Stimulated activated naive B cell treated with anti-CD40 and anti-IgM and Interleukin-4, amounts not matched to agents 10 μg/mL and 1 μg/mL and 100 μg/mL, for 72 hours (primary cell): ENCODE data around the gene OPRD1.
"Not testable (repeated sequence)": the region's sequence is repeated elsewhere in the genome, so short reads cannot be mapped to it uniquely, and the experiment has no call there.

Source experiments
- ATAC-seq, 2 donors: fragments of 150-1000 bp; cut with Tn5 transposase; replicated peaks; 2 replicates each; pipeline ENCODE4 v1.10.0; 2021; ENCODE audit warnings: moderate library complexity in 1 of 2
- DNase-seq: peaks from one replicate; pipeline ENCODE4 v3.0.0; 2021
- H3K27ac Mint-ChIP-seq: one replicate; pipeline ENCODE4 v1.8.0; 2022; ENCODE audit warnings: mild to moderate bottlenecking, mixed read lengths
- H3K27me3 Mint-ChIP-seq, 2 donors: one replicate each; pipeline ENCODE4 v1.8.0; 2022; ENCODE audit warnings: mixed read lengths in 2 of 2
- H3K36me3 Mint-ChIP-seq, 2 donors: one replicate each; pipeline ENCODE4 v1.8.0; 2022; ENCODE audit warnings: mixed read lengths in 2 of 2, mild to moderate bottlenecking in 1 of 2
- H3K4me1 Mint-ChIP-seq, 2 donors: one replicate each; pipeline ENCODE4 v1.8.0; 2022; ENCODE audit warnings: mixed read lengths in 2 of 2, mild to moderate bottlenecking in 1 of 2
- H3K4me3 Mint-ChIP-seq, 2 donors: one replicate each; pipeline ENCODE4 v1.8.0; 2022; ENCODE audit warnings: mild to moderate bottlenecking in 2 of 2, mixed read lengths in 2 of 2, moderate library complexity in 1 of 2
- H3K9me3 Mint-ChIP-seq, 2 donors: one replicate each; pipeline ENCODE4 v1.8.0; 2022; ENCODE audit warnings: mixed read lengths in 2 of 2, mild to moderate bottlenecking in 1 of 2

The OPRD1 gene

GRCh38 chr1:28869952-28870351, 58.0 kb downstream of the OPRD1 start:
- Mint-ChIP-seq H3K9me3 (no peaks in the 10 kb centered on the region), H3K27ac (no peak overlapping the region), H3K4me1 (no peaks in the 10 kb centered on the region), H3K4me3 (no peak overlapping the region), H3K27me3 (peaks cover 17 to 18% of the 10 kb centered on the region in 2 donors), H3K36me3 (no peaks in the 10 kb centered on the region)
- no peak for ATAC-seq
- DNase-seq = no peak

- ATAC-seq (no peak), DNase-seq (no peak)
- Mint-ChIP-seq H3K36me3 (no peaks in the 10 kb centered on the region), H3K4me3 (no peak overlapping the region), H3K27me3 (peaks cover 6 to 17% of the 10 kb centered on the region in 2 donors), H3K9me3 (no peaks in the 10 kb centered on the region), H3K4me1 (no peaks in the 10 kb centered on the region), H3K27ac (peak overlapping the region; percentile 15)
Measured at GRCh38 chr1:28871631-28872401, 59.8 kb downstream of the OPRD1 start.

GRCh38 chr1:28875134-28875533, 63.2 kb downstream of the OPRD1 start:
- peak in 1 of 2 donors; percentile 37 for ATAC-seq
- DNase-seq, H3K36me3 Mint-ChIP-seq, H3K9me3 Mint-ChIP-seq, H3K27ac Mint-ChIP-seq, H3K4me1 Mint-ChIP-seq, H3K4me3 Mint-ChIP-seq, H3K27me3 Mint-ChIP-seq: not testable (repeated sequence)

- ATAC-seq = peak; percentile 79 to 82
- no peaks in the 10 kb centered on the region for H3K9me3 Mint-ChIP-seq
- peaks cover 0 to 2% of the 10 kb centered on the region in 2 donors for H3K27me3 Mint-ChIP-seq
- peak; percentile 56 for DNase-seq
- H3K4me1 Mint-ChIP-seq = peaks cover 6% of the 10 kb centered on the region in 2 donors
- H3K36me3 Mint-ChIP-seq = no peaks in the 10 kb centered on the region
- H3K4me3 Mint-ChIP-seq = no peak overlapping the region
- no peak overlapping the region for H3K27ac Mint-ChIP-seq
Measured at GRCh38 chr1:28877132-28877781, 65.3 kb downstream of the OPRD1 start.

- Mint-ChIP-seq H3K4me3 (no peak overlapping the region), H3K36me3 (no peaks in the 10 kb centered on the region), H3K4me1 (peaks cover 13 to 16% of the 10 kb centered on the region in 2 donors), H3K27ac (no peak overlapping the region), H3K27me3 (no peaks in the 10 kb centered on the region), H3K9me3 (no peaks in the 10 kb centered on the region)
- no peak for ATAC-seq
- no peak for DNase-seq
Measured at GRCh38 chr1:28878796-28879195, 66.8 kb downstream of the OPRD1 start.

GRCh38 chr1:28882009-28882628, 70.1 kb downstream of the OPRD1 start:
- DNase-seq = peak; percentile 63
- Mint-ChIP-seq H3K36me3 (peaks cover 0 to 2% of the 10 kb centered on the region in 2 donors), H3K4me3 (no peak overlapping the region), H3K27me3 (no peaks in the 10 kb centered on the region), H3K4me1 (peaks cover 38 to 47% of the 10 kb centered on the region in 2 donors), H3K9me3 (no peaks in the 10 kb centered on the region), H3K27ac (no peak overlapping the region)
- ATAC-seq = peak; percentile 22

GRCh38 chr1:28883242-28883616, 71.3 kb downstream of the OPRD1 start:
- peak overlapping the region; percentile 21 for H3K27ac Mint-ChIP-seq
- H3K4me1 Mint-ChIP-seq = peaks cover 39 to 54% of the 10 kb centered on the region in 2 donors
- ATAC-seq (no peak), DNase-seq (no peak)
- no peak overlapping the region for H3K4me3 Mint-ChIP-seq
- H3K36me3 Mint-ChIP-seq = peaks cover 0 to 4% of the 10 kb centered on the region in 2 donors
- no peaks in the 10 kb centered on the region for H3K27me3 Mint-ChIP-seq
- no peaks in the 10 kb centered on the region for H3K9me3 Mint-ChIP-seq

- no peak overlapping the region for H3K4me3 Mint-ChIP-seq
- peaks cover 3 to 5% of the 10 kb centered on the region in 2 donors for H3K36me3 Mint-ChIP-seq
- H3K4me1 Mint-ChIP-seq = peaks cover 52 to 71% of the 10 kb centered on the region in 2 donors
Measured at GRCh38 chr1:28885472-28885877, 73.5 kb downstream of the OPRD1 start.

GRCh38 chr1:28885977-28886730, 74.2 kb downstream of the OPRD1 start:
- H3K36me3 Mint-ChIP-seq = peaks cover 5 to 6% of the 10 kb centered on the region in 2 donors
- peak overlapping the region; percentile 91 for H3K4me3 Mint-ChIP-seq
- peaks cover 58 to 76% of the 10 kb centered on the region in 2 donors for H3K4me1 Mint-ChIP-seq
- H3K9me3 Mint-ChIP-seq = no peaks in the 10 kb centered on the region
- peak overlapping the region; percentile 97 for H3K27ac Mint-ChIP-seq
- DNase-seq = no peak
- no peak for ATAC-seq
- no peaks in the 10 kb centered on the region for H3K27me3 Mint-ChIP-seq

More at GRCh38 chr1:28885472-28885877, 73.5 kb downstream of the OPRD1 start:
- DNase-seq = no peak
- Mint-ChIP-seq H3K9me3 (no peaks in the 10 kb centered on the region), H3K27me3 (no peaks in the 10 kb centered on the region), H3K27ac (peak overlapping the region; percentile 97)
- ATAC-seq = no peak

- ATAC-seq (peak; percentile 80 to 81), DNase-seq (peak; percentile 90)
- Mint-ChIP-seq H3K27me3 (no peaks in the 10 kb centered on the region), H3K36me3 (peaks cover 10 to 13% of the 10 kb centered on the region in 2 donors), H3K4me3 (peak overlapping the region; percentile 91), H3K27ac (peak overlapping the region; percentile 97), H3K4me1 (peaks cover 57 to 78% of the 10 kb centered on the region in 2 donors), H3K9me3 (no peaks in the 10 kb centered on the region)
Measured at GRCh38 chr1:28886731-28887418, 74.9 kb downstream of the OPRD1 start.

- H3K4me1 Mint-ChIP-seq = peaks cover 55 to 78% of the 10 kb centered on the region in 2 donors
- H3K9me3 Mint-ChIP-seq = no peaks in the 10 kb centered on the region
- H3K27me3 Mint-ChIP-seq = no peaks in the 10 kb centered on the region
- peak overlapping the region; percentile 89 for H3K27ac Mint-ChIP-seq
- H3K4me3 Mint-ChIP-seq = peak overlapping the region; percentile 91 to 97
- H3K36me3 Mint-ChIP-seq = peaks cover 14 to 18% of the 10 kb centered on the region in 2 donors
- DNase-seq (peak; percentile 21), ATAC-seq (peak; percentile 21 to 27)
Measured at GRCh38 chr1:28887419-28887834, 75.5 kb downstream of the OPRD1 start.

- no peaks in the 10 kb centered on the region for H3K27me3 Mint-ChIP-seq
- H3K9me3 Mint-ChIP-seq = no peaks in the 10 kb centered on the region
- ATAC-seq = no peak
- H3K27ac Mint-ChIP-seq = peak overlapping the region; percentile 89
- peaks cover 55 to 80% of the 10 kb centered on the region in 2 donors for H3K4me1 Mint-ChIP-seq
- peaks cover 14 to 18% of the 10 kb centered on the region in 2 donors for H3K36me3 Mint-ChIP-seq
- no peak for DNase-seq
- peak overlapping the region; percentile 91 to 97 for H3K4me3 Mint-ChIP-seq
Measured at GRCh38 chr1:28887835-28888682, 76.1 kb downstream of the OPRD1 start.

- Mint-ChIP-seq H3K36me3 (peaks cover 18 to 22% of the 10 kb centered on the region in 2 donors), H3K9me3 (no peaks in the 10 kb centered on the region), H3K4me1 (peaks cover 50 to 79% of the 10 kb centered on the region in 2 donors), H3K27me3 (no peaks in the 10 kb centered on the region), H3K27ac (no peak overlapping the region), H3K4me3 (peak overlapping the region in 1 of 2 donors; percentile 0)
- DNase-seq = no peak
- no peak for ATAC-seq
Measured at GRCh38 chr1:28888915-28889314, 76.9 kb downstream of the OPRD1 start.
